ENCODE results near the gene SH3BP5.

Gene SH3BP5

GRCh38 chr3:15297608-15298350 is 34.6 kb downstream of the SH3BP5 start:
- no peak for DNase-seq

- peak; percentile 46 for DNase-seq
Observed at GRCh38 chr3:15295506-15295905, 36.9 kb downstream of the SH3BP5 start.

GRCh38 chr3:15294929-15295328 is 37.5 kb downstream of the SH3BP5 start:
- no peak for DNase-seq

- no peak for DNase-seq
Observed at GRCh38 chr3:15292765-15293522, 39.4 kb downstream of the SH3BP5 start.

- DNase-seq, result no peak
Observed at GRCh38 chr3:15291589-15292541, 40.5 kb downstream of the SH3BP5 start.

GRCh38 chr3:15290736-15291135 is 41.6 kb downstream of the SH3BP5 start:
- no peak for DNase-seq

GRCh38 chr3:15289661-15290060 is 42.7 kb downstream of the SH3BP5 start:
- DNase-seq, result no peak

GRCh38 chr3:15288331-15289035 is 43.9 kb downstream of the SH3BP5 start:
- no peak for DNase-seq

- DNase-seq, result peak; percentile 12
Observed at GRCh38 chr3:15287565-15288330, 44.6 kb downstream of the SH3BP5 start.

GRCh38 chr3:15286022-15286421 is 46.4 kb downstream of the SH3BP5 start:
- no peak for DNase-seq

GRCh38 chr3:15284121-15284889 is 48.1 kb downstream of the SH3BP5 start:
- DNase-seq, result peak; percentile 35

- no peak for DNase-seq
Observed at GRCh38 chr3:15283702-15284101, 48.7 kb downstream of the SH3BP5 start.

- DNase-seq, result no peak
Observed at GRCh38 chr3:15281817-15282216, 50.6 kb downstream of the SH3BP5 start.

GRCh38 chr3:15280853-15281532 is 51.4 kb downstream of the SH3BP5 start:
- no peak for DNase-seq

GRCh38 chr3:15279671-15280402 is 52.5 kb downstream of the SH3BP5 start:
- DNase-seq, result no peak

GRCh38 chr3:15279205-15279604 is 53.2 kb downstream of the SH3BP5 start:
- DNase-seq, result no peak

- no peak for DNase-seq
Observed at GRCh38 chr3:15277861-15278500, 54.4 kb downstream of the SH3BP5 start.

- peak; percentile 38 for DNase-seq
Observed at GRCh38 chr3:15276028-15276724, 56.2 kb downstream of the SH3BP5 start.

Measured in fibroblast of skin of back (primary cell).